GM18505 (cell line): ENCODE results near the gene POC1B.

ENCODE experiments used
- ATAC-seq: cut with Tn5 transposase; IDR thresholded peaks from one replicate; pipeline ENCODE4 v1.9.1; 2021; ENCODE audit not compliant: unreplicated experiment
- POLR2A ChIP-seq: IDR thresholded peaks from 4 replicates; pipeline ENCODE4 v1.6.1; 2011; ENCODE audit warnings: borderline replicate concordance; ENCODE audit not compliant: insufficient read depth, insufficient read length; ENCODE audit errors: extremely low read depth

Gene POC1B

GRCh38 chr12:89379148-89379838, 146.6 kb downstream of the POC1B start:
- ATAC-seq = no peak
- no peak for TF ChIP-seq POLR2A

- ATAC-seq = no peak
- TF ChIP-seq POLR2A = no peak
Observed at GRCh38 chr12:89376844-89377243, 149.0 kb downstream of the POC1B start.

- no peak for TF ChIP-seq POLR2A
- ATAC-seq = no peak
Observed at GRCh38 chr12:89376202-89376529, 149.7 kb downstream of the POC1B start.

GRCh38 chr12:89373763-89374572, 151.9 kb downstream of the POC1B start:
- no peak for TF ChIP-seq POLR2A
- no peak for ATAC-seq

GRCh38 chr12:89372584-89373370, 153.1 kb downstream of the POC1B start:
- ATAC-seq = no peak
- no peak for TF ChIP-seq POLR2A

- no peak for ATAC-seq
Observed at GRCh38 chr12:89370850-89371249, 155.0 kb downstream of the POC1B start.

GRCh38 chr12:89370421-89370831, 155.4 kb downstream of the POC1B start:
- TF ChIP-seq POLR2A = no peak
- ATAC-seq = no peak

More at GRCh38 chr12:89370850-89371249, 155.0 kb downstream of the POC1B start:
- no peak for TF ChIP-seq POLR2A
